ENCODE results near the gene CCDC7. TPM values are rescaled to one million over a fixed set of nuclear protein-coding genes. Genes with fewer than 3 reads are reported as not detected.
"Not testable (repeated sequence)": the region's sequence is repeated elsewhere in the genome, so short reads cannot be mapped to it uniquely, and the experiment has no call there.

The CCDC7 gene
- polyA plus RNA-seq, 4 donors: 4.4 to 7.3 (median 6.2) TPM

GRCh38 chr10:32846974-32847373 is 401.0 kb downstream of the CCDC7 start:
- no peak for DNase-seq (ENCODE audit: low read depth in 4 of 4, low spot score in 3 of 4)

- no peak for DNase-seq (ENCODE audit: low read depth in 4 of 4, low spot score in 3 of 4)
These were observed 405.4 kb downstream of the CCDC7 start for GRCh38 chr10:32851301-32851700.

- no peak for DNase-seq (ENCODE audit: low read depth in 4 of 4, low spot score in 3 of 4)
These were observed 408.5 kb downstream of the CCDC7 start for GRCh38 chr10:32854435-32854834.

DNA sequence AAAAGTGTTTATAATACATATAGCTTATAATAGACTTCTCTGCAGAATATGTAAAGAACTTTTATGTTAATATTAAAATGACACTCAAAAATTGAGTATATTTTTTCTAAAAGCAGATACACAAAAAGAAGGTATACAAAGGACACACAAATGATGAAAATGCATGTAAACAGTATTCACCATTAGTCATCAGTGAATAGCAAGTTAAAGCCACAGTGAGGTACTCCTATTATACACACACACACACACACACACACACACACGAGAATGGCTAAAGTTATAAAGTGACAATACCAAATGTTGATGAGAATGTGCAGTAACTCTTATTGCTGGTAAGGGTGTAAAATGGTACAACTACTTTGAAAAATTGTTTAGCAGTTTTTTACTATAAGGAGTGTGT is 419.2 kb downstream of the CCDC7 start:
- no peak for DNase-seq (ENCODE audit: low read depth in 4 of 4, low spot score in 3 of 4)

- DNase-seq (ENCODE audit: low read depth in 4 of 4, low spot score in 3 of 4): no peak
These were observed 432.0 kb downstream of the CCDC7 start for GRCh38 chr10:32877915-32878314.

GRCh38 chr10:32878646-32879045 is 432.7 kb downstream of the CCDC7 start:
- no peak for DNase-seq (ENCODE audit: low read depth in 4 of 4, low spot score in 3 of 4)

GRCh38 chr10:32882076-32882475 is 436.1 kb downstream of the CCDC7 start:
- DNase-seq (ENCODE audit: low read depth in 4 of 4, low spot score in 3 of 4): no peak

DNA sequence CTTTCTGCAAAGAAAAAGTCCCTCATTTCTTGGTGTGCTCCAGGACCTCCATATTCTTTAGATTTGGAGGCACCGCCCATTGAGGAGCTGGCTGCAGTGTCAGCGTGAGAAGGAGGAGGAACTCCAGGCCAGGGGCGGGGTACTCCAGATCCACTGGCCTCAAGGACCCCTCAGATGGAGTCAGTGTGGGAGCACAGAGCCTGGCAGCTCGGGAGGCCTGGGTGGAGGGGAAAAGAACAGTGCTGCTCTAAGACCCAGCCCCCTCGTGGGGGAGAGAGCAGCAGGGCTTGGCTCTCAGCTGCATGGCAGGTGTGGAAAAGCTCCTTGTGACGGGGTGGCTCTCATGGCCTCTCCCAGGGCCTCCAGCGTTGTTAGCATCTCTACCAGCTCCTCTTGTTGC is 441.5 kb downstream of the CCDC7 start:
- no peak for DNase-seq (ENCODE audit: low read depth in 4 of 4, low spot score in 3 of 4)

- DNase-seq (ENCODE audit: low read depth in 4 of 4, low spot score in 3 of 4): no peak
These were observed 442.4 kb downstream of the CCDC7 start for GRCh38 chr10:32888161-32888927.

GRCh38 chr10:32889631-32890212 is 443.8 kb downstream of the CCDC7 start:
- DNase-seq (ENCODE audit: low read depth in 4 of 4, low spot score in 3 of 4): no peak

DNA sequence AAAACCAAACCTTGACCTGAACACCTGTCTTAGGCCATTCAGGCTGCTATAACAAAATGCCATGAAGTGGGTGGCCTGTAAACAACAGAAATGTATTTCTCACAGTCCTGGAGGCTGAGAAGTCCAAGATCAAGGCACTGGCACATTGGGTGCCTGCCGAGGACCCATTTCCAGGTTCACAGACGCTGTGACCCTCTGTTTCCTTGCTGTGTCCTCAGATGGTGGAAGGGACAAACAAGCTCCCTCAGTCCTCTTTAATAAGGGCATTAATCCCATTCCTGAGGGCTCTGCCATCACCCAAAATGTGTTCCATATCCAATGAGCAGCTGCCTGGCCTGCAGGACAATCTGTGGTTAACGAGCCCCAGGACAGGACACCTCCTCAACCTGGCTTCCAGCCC is 444.5 kb downstream of the CCDC7 start:
- DNase-seq (ENCODE audit: low read depth in 4 of 4, low spot score in 3 of 4): no peak

- DNase-seq (ENCODE audit: low read depth in 4 of 4, low spot score in 3 of 4): no peak
These were observed 445.3 kb downstream of the CCDC7 start for GRCh38 chr10:32891261-32891660.

DNA sequence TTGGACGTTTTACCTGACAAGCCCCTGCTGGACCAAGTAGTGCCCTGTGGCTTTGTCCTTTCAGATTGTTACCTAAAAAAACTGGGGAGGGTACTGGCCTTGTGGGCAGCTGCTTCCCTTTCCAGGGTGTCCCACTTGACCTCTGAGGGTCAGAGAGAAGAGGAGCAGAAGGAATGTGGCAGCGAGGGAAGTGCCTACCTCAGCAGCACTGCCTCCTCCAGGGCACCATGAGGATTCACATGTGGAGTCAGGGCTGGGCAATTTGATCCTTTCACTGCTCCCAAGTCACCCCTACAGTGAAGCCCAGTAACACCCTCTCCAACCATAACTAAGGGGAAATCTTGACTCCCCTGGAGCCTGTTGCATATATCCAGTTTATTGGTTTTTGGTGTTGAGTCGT is 447.5 kb downstream of the CCDC7 start:
- no peak for DNase-seq (ENCODE audit: low read depth in 4 of 4, low spot score in 3 of 4)

- no peak for DNase-seq (ENCODE audit: low read depth in 4 of 4, low spot score in 3 of 4)
These were observed 448.1 kb downstream of the CCDC7 start for GRCh38 chr10:32893916-32894664.

- not testable (repeated sequence) for DNase-seq (ENCODE audit: low read depth in 4 of 4, low spot score in 3 of 4)
These were observed 449.4 kb downstream of the CCDC7 start for GRCh38 chr10:32895200-32895968.

GRCh38 chr10:32901815-32902214 is 455.9 kb downstream of the CCDC7 start:
- DNase-seq (ENCODE audit: low read depth in 4 of 4, low spot score in 3 of 4): no peak

DNA sequence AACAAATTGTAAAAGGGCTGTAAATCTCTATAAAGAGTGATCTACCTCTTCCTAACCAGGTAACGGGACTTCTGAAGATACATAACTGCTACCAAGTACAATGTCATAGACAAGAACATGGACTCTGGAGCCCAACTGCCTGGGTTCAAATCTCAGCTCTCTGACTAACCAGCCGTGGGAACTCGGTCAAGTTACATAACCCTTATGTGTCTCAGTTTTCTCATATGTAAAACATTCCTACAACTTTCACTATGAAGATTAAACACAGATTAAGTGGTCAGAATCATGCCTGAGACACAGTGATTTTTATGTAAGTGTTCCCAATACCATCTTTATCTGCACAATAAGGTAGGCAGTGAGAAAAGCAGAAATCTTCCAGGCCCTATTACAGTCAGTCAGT is 459.5 kb downstream of the CCDC7 start:
- no peak for DNase-seq (ENCODE audit: low read depth in 4 of 4, low spot score in 3 of 4)

DNA sequence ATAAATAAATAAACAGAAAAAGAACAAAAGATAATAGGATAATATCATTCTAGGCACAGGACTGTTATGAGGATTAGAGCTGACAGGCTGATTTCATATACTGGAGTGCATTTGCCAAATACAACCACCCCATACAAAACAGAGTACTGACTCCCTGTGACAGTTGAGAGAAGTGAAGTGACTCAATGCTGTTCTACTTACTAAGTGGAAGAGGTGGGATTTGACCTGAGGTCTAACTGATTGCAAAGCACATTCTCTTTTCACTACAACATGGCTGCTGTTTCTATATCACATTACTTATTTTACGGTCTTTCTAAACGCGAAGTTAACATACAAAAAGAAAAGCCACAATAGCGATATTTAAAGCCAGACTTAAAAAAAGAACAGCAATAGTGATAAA is 460.7 kb downstream of the CCDC7 start:
- DNase-seq (ENCODE audit: low read depth in 4 of 4, low spot score in 3 of 4): no peak

DNA sequence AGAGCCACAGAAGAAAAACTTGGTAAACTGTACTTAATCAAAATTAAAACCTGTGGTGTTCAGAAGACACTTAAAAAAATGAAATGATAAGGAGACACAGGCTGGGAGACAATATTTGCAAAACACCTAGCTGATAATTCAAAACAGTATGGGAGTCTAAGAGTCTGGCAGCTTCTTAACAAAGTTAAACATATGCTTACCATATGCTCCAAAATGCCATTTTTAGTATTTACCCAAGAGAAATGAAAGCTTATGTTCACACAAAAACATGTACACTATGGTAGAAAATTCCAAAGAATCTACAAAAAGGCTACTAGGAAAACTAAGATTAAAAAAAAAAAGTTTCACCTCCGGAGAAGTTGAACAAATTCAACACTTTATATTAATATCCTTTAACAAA is 463.5 kb downstream of the CCDC7 start:
- DNase-seq (ENCODE audit: low read depth in 4 of 4, low spot score in 3 of 4): no peak

- not testable (repeated sequence) for DNase-seq (ENCODE audit: low read depth in 4 of 4, low spot score in 3 of 4)
These were observed 464.0 kb downstream of the CCDC7 start for GRCh38 chr10:32909970-32910369.
